GM12891 (cell line): Measurements from ENCODE around the gene RASSF10.

Source experiments
- POLR2A ChIP-seq: IDR thresholded peaks from 2 replicates; pipeline ENCODE4 v1.6.1; 2011; ENCODE audit warnings: low read depth, low read length, control low read depth
- POLR2AphosphoS5 ChIP-seq: IDR thresholded peaks from 2 replicates; pipeline ENCODE4 v1.6.1; 2011; ENCODE audit warnings: low read depth, low read length, control low read depth

DNA sequence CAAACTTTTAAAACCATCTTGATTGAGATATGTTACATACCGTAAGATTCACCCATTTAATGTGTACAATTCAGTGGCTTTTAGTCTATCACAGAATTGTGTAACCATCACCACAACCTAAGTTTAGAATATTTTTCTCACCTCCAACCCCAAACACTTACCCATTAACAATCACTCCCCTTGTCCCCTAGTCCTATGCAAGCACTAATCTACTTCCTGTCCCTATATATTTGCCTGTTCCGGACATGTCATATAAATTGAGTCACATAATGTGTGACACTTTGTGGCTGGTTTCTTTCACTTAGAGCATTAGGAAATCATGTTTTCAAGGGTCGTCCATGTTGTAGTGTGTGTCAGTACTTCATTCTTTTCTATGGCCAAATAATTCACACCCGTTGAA lies 38.8 kb downstream of the RASSF10 start:
- TF ChIP-seq POLR2A (no peak), POLR2AphosphoS5 (no peak)
